ENCODE results near the gene TMEM120B. TPM values are rescaled to one million over a fixed set of nuclear protein-coding genes. Genes with fewer than 3 reads are reported as not detected.
"Not testable (repeated sequence)": the region's sequence is repeated elsewhere in the genome, so short reads cannot be mapped to it uniquely, and the experiment has no call there.

TMEM120B gene
- total RNA-seq (10 to 100 TPM in 1 of 2 donors, 1 to 10 TPM in 1; 8.6 to 12.0 TPM), polyA plus RNA-seq (1 to 10 TPM; 1.5 to 9.6 TPM)
- long read RNA-seq, donor 1, full-length matches to known transcripts, result 2 of 12 reads
- long read RNA-seq, donor 1, partial matches to known transcripts, result 2 of 12 reads
- long read RNA-seq, donor 1, other reads (novel, unspliced or antisense), result 8 of 12 reads
- long read RNA-seq, donor 2, full-length matches to known transcripts, result 2 of 13 reads
- long read RNA-seq, donor 2, partial matches to known transcripts, result 1 of 13 reads
- long read RNA-seq, donor 2, other reads (novel, unspliced or antisense), result 10 of 13 reads

- Histone ChIP-seq H3K27me3 (ENCODE audit: control insufficient read depth in 1 of 2, insufficient read depth in 2 of 2, low read length in 1 of 2) (no peaks in the 10 kb centered on the region), H3K27ac (ENCODE audit: low read depth in 1 of 2, low read length in 2 of 2) (peak within 1 kb of the TSS in 1 of 2 donors; percentile 91), H3K4me1 (ENCODE audit: control insufficient read depth in 1 of 2, insufficient read depth in 2 of 2, low read length in 2 of 2) (no peaks in the 10 kb centered on the region), H3K9me3 (ENCODE audit: control insufficient read depth, low read length) (no peaks in the 10 kb centered on the region), H3K36me3 (ENCODE audit: control insufficient read depth in 1 of 2, insufficient read depth in 2 of 2, low read length in 1 of 2) (no peaks in the 10 kb centered on the region), H3K4me3 (ENCODE audit: low read length in 2 of 2) (peak within 1 kb of the TSS; percentile 78 to 80)
- intact Hi-C loops (cut with DNase I), result loop anchor here (5.0 to 10.0 kb wide), 3 partner anchors 40 to 182 kb away; no protein-coding TSS in a partner anchor
- DNase-seq, result peak; percentile 89 to 95
- WGBS, 2 donors, result 0% methylated on average over 66 to 74 of the region's 74 CpGs
- peak; percentile 96 for ATAC-seq (ENCODE audit: low FRiP score)
These were observed at the start of gene TMEM120B for GRCh38 chr12:121712461-121713256. TMEM120B (plus strand) TSS chr12:121712752; CDS start chr12:121712896, 144 bp downstream.

GRCh38 chr12:121663610-121663929, 49.0 kb upstream of the TMEM120B start:
- 90 to 92% methylated on average over 3 of the region's 3 CpGs for WGBS, 2 donors
- Histone ChIP-seq H3K9me3 (ENCODE audit: control insufficient read depth, low read length) (no peaks in the 10 kb centered on the region), H3K36me3 (ENCODE audit: control insufficient read depth in 1 of 2, insufficient read depth in 2 of 2, low read length in 1 of 2) (no peaks in the 10 kb centered on the region), H3K27ac (ENCODE audit: low read depth in 1 of 2, low read length in 2 of 2) (no peak overlapping the region), H3K27me3 (ENCODE audit: control insufficient read depth in 1 of 2, insufficient read depth in 2 of 2, low read length in 1 of 2) (no peaks in the 10 kb centered on the region), H3K4me3 (ENCODE audit: low read length in 2 of 2) (no peak overlapping the region), H3K4me1 (ENCODE audit: control insufficient read depth in 1 of 2, insufficient read depth in 2 of 2, low read length in 2 of 2) (no peaks in the 10 kb centered on the region)
- DNase-seq (no peak), ATAC-seq (ENCODE audit: low FRiP score) (no peak)
- intact Hi-C loops (cut with DNase I), result no loop called here

- WGBS, 2 donors, result 87 to 90% methylated on average over 6 of the region's 6 CpGs
- H3K36me3 ChIP-seq (ENCODE audit: control insufficient read depth in 1 of 2, insufficient read depth in 2 of 2, low read length in 1 of 2); intact Hi-C loops (cut with DNase I): not testable (repeated sequence)
These were observed 45.7 kb upstream of the TMEM120B start for GRCh38 chr12:121666829-121667228.

GRCh38 chr12:121668750-121669520, 43.6 kb upstream of the TMEM120B start:
- H3K36me3 ChIP-seq (ENCODE audit: control insufficient read depth in 1 of 2, insufficient read depth in 2 of 2, low read length in 1 of 2), result no peaks in the 10 kb centered on the region
- ATAC-seq (ENCODE audit: low FRiP score) (no peak), DNase-seq (peak in 1 of 2 donors; percentile 51)
- H3K27ac ChIP-seq (ENCODE audit: low read depth in 1 of 2, low read length in 2 of 2), result no peak overlapping the region
- WGBS, 2 donors, result 77 to 80% methylated on average over 18 of the region's 18 CpGs
- no peak overlapping the region for H3K4me3 ChIP-seq (ENCODE audit: low read length in 2 of 2)
- H3K27me3 ChIP-seq (ENCODE audit: control insufficient read depth in 1 of 2, insufficient read depth in 2 of 2, low read length in 1 of 2), result no peaks in the 10 kb centered on the region
- H3K9me3 ChIP-seq (ENCODE audit: control insufficient read depth, low read length), result no peaks in the 10 kb centered on the region
- no peaks in the 10 kb centered on the region for H3K4me1 ChIP-seq (ENCODE audit: control insufficient read depth in 1 of 2, insufficient read depth in 2 of 2, low read length in 2 of 2)
- intact Hi-C loops (cut with DNase I), result no loop called here

More at GRCh38 chr12:121666829-121667228, 45.7 kb upstream of the TMEM120B start:
- not testable (repeated sequence) for H3K9me3 ChIP-seq (ENCODE audit: control insufficient read depth, low read length); ATAC-seq (ENCODE audit: low FRiP score); H3K4me1 ChIP-seq (ENCODE audit: control insufficient read depth in 1 of 2, insufficient read depth in 2 of 2, low read length in 2 of 2); H3K27me3 ChIP-seq (ENCODE audit: control insufficient read depth in 1 of 2, insufficient read depth in 2 of 2, low read length in 1 of 2); H3K27ac ChIP-seq (ENCODE audit: low read depth in 1 of 2, low read length in 2 of 2); DNase-seq; H3K4me3 ChIP-seq (ENCODE audit: low read length in 2 of 2)

- Histone ChIP-seq H3K36me3 (ENCODE audit: control insufficient read depth in 1 of 2, insufficient read depth in 2 of 2, low read length in 1 of 2) (no peaks in the 10 kb centered on the region), H3K27me3 (ENCODE audit: control insufficient read depth in 1 of 2, insufficient read depth in 2 of 2, low read length in 1 of 2) (no peaks in the 10 kb centered on the region), H3K9me3 (ENCODE audit: control insufficient read depth, low read length) (no peaks in the 10 kb centered on the region), H3K4me3 (ENCODE audit: low read length in 2 of 2) (no peak within 1 kb of the TSS), H3K27ac (ENCODE audit: low read depth in 1 of 2, low read length in 2 of 2) (no peak within 1 kb of the TSS), H3K4me1 (ENCODE audit: control insufficient read depth in 1 of 2, insufficient read depth in 2 of 2, low read length in 2 of 2) (no peaks in the 10 kb centered on the region)
- intact Hi-C loops (cut with DNase I), result no loop called here
- no peak for DNase-seq
- 96 to 97% methylated on average over 5 of the region's 5 CpGs for WGBS, 2 donors
- ATAC-seq (ENCODE audit: low FRiP score), result no peak
These were observed 43.0 kb upstream of the TMEM120B start, which contains the start of gene MORN3 for GRCh38 chr12:121669521-121669900. MORN3 (minus strand) TSS chr12:121669654; CDS start chr12:121669483, 171 bp downstream.

- DNase-seq (no peak), ATAC-seq (ENCODE audit: low FRiP score) (peak; percentile 58)
- H3K27me3 ChIP-seq (ENCODE audit: control insufficient read depth in 1 of 2, insufficient read depth in 2 of 2, low read length in 1 of 2), result no peaks in the 10 kb centered on the region
- no peak overlapping the region for H3K4me3 ChIP-seq (ENCODE audit: low read length in 2 of 2)
- intact Hi-C loops (cut with DNase I), result loop anchor here (5.0 to 10.0 kb wide), 2 partner anchors 46 to 178 kb away; partner anchors contain the start of gene ORAI1 (in 1 of the 2)
- no peaks in the 10 kb centered on the region for H3K4me1 ChIP-seq (ENCODE audit: control insufficient read depth in 1 of 2, insufficient read depth in 2 of 2, low read length in 2 of 2)
- H3K27ac ChIP-seq (ENCODE audit: low read depth in 1 of 2, low read length in 2 of 2), result no peak overlapping the region
- 53 to 56% methylated on average over 12 of the region's 12 CpGs for whole genome bisulfite sequencing, 2 donors
- no peaks in the 10 kb centered on the region for H3K9me3 ChIP-seq (ENCODE audit: control insufficient read depth, low read length)
- H3K36me3 ChIP-seq (ENCODE audit: control insufficient read depth in 1 of 2, insufficient read depth in 2 of 2, low read length in 1 of 2), result no peaks in the 10 kb centered on the region
These were observed 39.5 kb upstream of the TMEM120B start for GRCh38 chr12:121673013-121673511.

GRCh38 chr12:121676190-121676589, 36.4 kb upstream of the TMEM120B start:
- DNase-seq (no peak), ATAC-seq (ENCODE audit: low FRiP score) (no peak)
- Histone ChIP-seq H3K9me3 (ENCODE audit: control insufficient read depth, low read length) (no peaks in the 10 kb centered on the region), H3K27ac (ENCODE audit: low read depth in 1 of 2, low read length in 2 of 2) (no peak overlapping the region), H3K36me3 (ENCODE audit: control insufficient read depth in 1 of 2, insufficient read depth in 2 of 2, low read length in 1 of 2) (no peaks in the 10 kb centered on the region), H3K4me1 (ENCODE audit: control insufficient read depth in 1 of 2, insufficient read depth in 2 of 2, low read length in 2 of 2) (no peaks in the 10 kb centered on the region), H3K4me3 (ENCODE audit: low read length in 2 of 2) (no peak overlapping the region), H3K27me3 (ENCODE audit: control insufficient read depth in 1 of 2, insufficient read depth in 2 of 2, low read length in 1 of 2) (no peaks in the 10 kb centered on the region)
- 82 to 91% methylated on average over 5 of the region's 5 CpGs for WGBS, 2 donors
- intact Hi-C loops (cut with DNase I), result loop anchor here (5.0 to 10.0 kb wide), 2 partner anchors 174 to 181 kb away; no protein-coding TSS in a partner anchor

GRCh38 chr12:121678305-121678704, 34.2 kb upstream of the TMEM120B start:
- Histone ChIP-seq H3K9me3 (ENCODE audit: control insufficient read depth, low read length) (no peaks in the 10 kb centered on the region), H3K27ac (ENCODE audit: low read depth in 1 of 2, low read length in 2 of 2) (no peak overlapping the region), H3K27me3 (ENCODE audit: control insufficient read depth in 1 of 2, insufficient read depth in 2 of 2, low read length in 1 of 2) (no peaks in the 10 kb centered on the region), H3K4me3 (ENCODE audit: low read length in 2 of 2) (no peak overlapping the region), H3K4me1 (ENCODE audit: control insufficient read depth in 1 of 2, insufficient read depth in 2 of 2, low read length in 2 of 2) (no peaks in the 10 kb centered on the region), H3K36me3 (ENCODE audit: control insufficient read depth in 1 of 2, insufficient read depth in 2 of 2, low read length in 1 of 2) (no peaks in the 10 kb centered on the region)
- intact Hi-C loops (cut with DNase I), result loop anchor here (5.0 to 10.0 kb wide), 2 partner anchors 176 to 184 kb away; no protein-coding TSS in a partner anchor
- no peak for ATAC-seq (ENCODE audit: low FRiP score)
- WGBS, 2 donors, result 90 to 92% methylated on average over 3 of the region's 3 CpGs
- no peak for DNase-seq

Data from aorta (tissue), 5 donors.